Peyer's patch (tissue), 4 donors: ENCODE measurements around the gene SIL1.

Source experiments
- POLR2A ChIP-seq, 2 donors: fragments of 450-650 bp; IDR thresholded peaks; one replicate each; pipeline ENCODE4 v1.5.1; 2017; ENCODE audit warnings: antibody characterized with exemption in 2 of 2, mild to moderate bottlenecking in 2 of 2, moderate library complexity in 2 of 2
- TF ChIP-seq, protein P1 (sequence below), 6 experiments: fragments of 450-650 bp in 4 of 6; fragments of 200-600 bp in 2 of 6; sonication (generic) in 1 of 6; IDR thresholded peaks; one replicate each; pipeline ENCODE4 v1.5.1; 2017 to 2019; ENCODE audit warnings: antibody characterized with exemption in 6 of 6, mild to moderate bottlenecking in 3 of 6, moderate library complexity in 1 of 6

DNA sequence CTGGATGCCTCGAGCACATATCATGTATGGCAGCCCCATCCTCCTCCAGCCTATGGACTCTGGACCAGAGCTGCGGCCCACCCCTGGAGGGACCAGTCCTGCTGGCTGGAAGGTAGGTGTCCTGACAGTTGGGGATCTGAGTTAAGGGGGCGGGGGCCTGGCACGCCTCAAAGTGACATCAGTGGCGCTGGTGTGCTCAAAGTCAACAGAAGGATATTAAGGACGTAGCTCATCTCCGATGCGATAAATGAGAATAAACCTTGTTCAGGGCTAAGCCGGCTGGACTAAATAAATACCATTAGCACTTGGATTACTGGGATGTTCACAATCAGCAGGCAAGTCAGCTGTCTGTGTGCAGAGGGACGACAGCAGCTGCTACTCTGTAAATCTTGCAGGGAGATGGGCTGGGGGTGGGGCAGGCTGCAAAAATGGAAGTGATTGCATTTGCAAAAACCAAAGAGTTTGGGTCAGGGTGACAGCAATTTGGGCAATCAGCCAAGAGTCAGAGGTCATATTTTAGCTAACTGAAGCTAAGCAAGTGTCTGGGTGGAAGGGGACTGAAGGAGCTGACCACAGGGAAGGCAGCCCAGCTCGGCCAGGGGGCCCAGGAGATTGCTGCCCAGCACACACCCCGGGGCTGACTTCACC, 243.0 kb downstream of the SIL1 start:
- TF ChIP-seq, protein P1, sequence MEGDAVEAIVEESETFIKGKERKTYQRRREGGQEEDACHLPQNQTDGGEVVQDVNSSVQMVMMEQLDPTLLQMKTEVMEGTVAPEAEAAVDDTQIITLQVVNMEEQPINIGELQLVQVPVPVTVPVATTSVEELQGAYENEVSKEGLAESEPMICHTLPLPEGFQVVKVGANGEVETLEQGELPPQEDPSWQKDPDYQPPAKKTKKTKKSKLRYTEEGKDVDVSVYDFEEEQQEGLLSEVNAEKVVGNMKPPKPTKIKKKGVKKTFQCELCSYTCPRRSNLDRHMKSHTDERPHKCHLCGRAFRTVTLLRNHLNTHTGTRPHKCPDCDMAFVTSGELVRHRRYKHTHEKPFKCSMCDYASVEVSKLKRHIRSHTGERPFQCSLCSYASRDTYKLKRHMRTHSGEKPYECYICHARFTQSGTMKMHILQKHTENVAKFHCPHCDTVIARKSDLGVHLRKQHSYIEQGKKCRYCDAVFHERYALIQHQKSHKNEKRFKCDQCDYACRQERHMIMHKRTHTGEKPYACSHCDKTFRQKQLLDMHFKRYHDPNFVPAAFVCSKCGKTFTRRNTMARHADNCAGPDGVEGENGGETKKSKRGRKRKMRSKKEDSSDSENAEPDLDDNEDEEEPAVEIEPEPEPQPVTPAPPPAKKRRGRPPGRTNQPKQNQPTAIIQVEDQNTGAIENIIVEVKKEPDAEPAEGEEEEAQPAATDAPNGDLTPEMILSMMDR (IDR thresholded peaks at IDR 0.05): no peak
- no peak for TF ChIP-seq POLR2A (IDR thresholded peaks at IDR 0.05)
